K562 (cell line): Measurements from ENCODE around the gene GALP. TPM values are rescaled to one million over a fixed set of nuclear protein-coding genes. Genes with fewer than 3 reads are reported as not detected.

Experiments used
- ATAC-seq: fragments of 200-7000 bp; cut with Tn5 transposase; 3 replicates; pipeline ENCODE4 v1.9.1; 2020; ENCODE audit warnings: moderate library complexity
- BruUV-seq: library from RNA; stranded (reverse); fragments of 400-500 nt; replicated peaks from 2 replicates; lab custom pipeline; 2021; lab: Mats Ljungman, UMichigan
- CTCF ChIA-PET: fragments of 300-600 bp; formaldehyde crosslinking; extraction: SDS; loops from one replicate; lab custom pipeline; 2021; ENCODE audit warnings: low intra/inter-chr PET ratio; lab: Yijun Ruan, JAX
- POLR2A ChIA-PET: fragments of 300-600, 350-650 bp; sonication (Branson Sonifier 250); formaldehyde crosslinking; extraction: SDS; loops from one replicate; lab custom pipeline; 2021; ENCODE audit warnings: antibody characterized with exemption, inconsistent platforms; lab: Yijun Ruan, JAX
- DNase-seq, 4 experiments: peaks; one replicate each; pipeline versions ENCODE4 v3.0.0 to v3.0.0-alpha.2; 2011 to 2018; ENCODE audit warnings: low spot score in 3 of 4, mixed read lengths in 3 of 4; ENCODE audit errors: extremely low read depth in 1 of 4
- FAIRE-seq: peaks from 2 replicates; lab custom pipeline; 2011; peaks lifted over from hg19 to GRCh38; lab: Jason Lieb, UNC
- H2AFZ ChIP-seq: 2 replicates; pipeline ENCODE4 v1.6.0; 2011; ENCODE audit warnings: low read depth, low read length, control low read depth, inconsistent platforms
- H3K27ac ChIP-seq: fragments of 200-600 bp; 3 replicates; pipeline ENCODE4 v1.8.0; 2011; ENCODE audit warnings: low read depth, mild to moderate bottlenecking, control low read depth, inconsistent platforms, low read length, moderate library complexity, mixed read lengths; ENCODE audit errors: extremely low read depth
- H3K27me3 ChIP-seq, 2 experiments: fragments of 300-600 bp in 1 of 2; 2 replicates in 1 of 2; 3 replicates in 1 of 2; pipeline versions ENCODE4 v1.6.0 to v1.8.0; 2011; ENCODE audit warnings: inconsistent platforms in 2 of 2, low read length in 2 of 2, mild to moderate bottlenecking in 1 of 2, mixed read lengths in 1 of 2, moderate library complexity in 1 of 2; ENCODE audit not compliant: control insufficient read depth in 2 of 2, insufficient read depth in 2 of 2
- H3K36me3 ChIP-seq: fragments of 300-600 bp; 3 replicates; pipeline ENCODE4 v1.8.0; 2011; ENCODE audit warnings: mild to moderate bottlenecking, low read length, inconsistent platforms; ENCODE audit not compliant: control insufficient read depth, insufficient read depth
- H3K4me1 ChIP-seq, 2 experiments: fragments of 200-600 bp in 1 of 2; replicated peaks in 1 of 2; 2 replicates in 1 of 2; 3 replicates in 1 of 2; pipeline versions ENCODE4 v1.5.1 to v1.8.0; 2011; ENCODE audit warnings: inconsistent platforms in 2 of 2, low read length in 2 of 2, mild to moderate bottlenecking in 1 of 2, mixed read lengths in 1 of 2, moderate library complexity in 1 of 2; ENCODE audit not compliant: control insufficient read depth in 2 of 2, insufficient read depth in 2 of 2
- H3K4me2 ChIP-seq: 2 replicates; pipeline ENCODE4 v1.6.1; 2011; ENCODE audit warnings: low read length, control low read depth, inconsistent platforms, mixed read lengths; ENCODE audit not compliant: insufficient read depth
- H3K4me3 ChIP-seq: fragments of 200-600 bp; sonication (generic), shearing (Covaris generic); 2 replicates; pipeline ENCODE4 v1.5.1; 2016; ENCODE audit warnings: control low read depth, inconsistent platforms
- H3K79me2 ChIP-seq: fragments of 200-600 bp; 3 replicates; pipeline ENCODE4 v1.8.0; 2011; ENCODE audit warnings: low read length, inconsistent platforms; ENCODE audit not compliant: control insufficient read depth, insufficient read depth
- H3K9ac ChIP-seq, 2 experiments: 2 replicates each; pipeline versions ENCODE4 v1.6.0 to v1.6.1; 2011; ENCODE audit warnings: low read depth in 2 of 2, low read length in 2 of 2, control low read depth in 1 of 2, inconsistent platforms in 1 of 2, mild to moderate bottlenecking in 1 of 2, mixed read lengths in 1 of 2; ENCODE audit not compliant: insufficient read depth in 1 of 2
- H3K9me1 ChIP-seq: one replicate; pipeline ENCODE4 v1.6.0; 2011; ENCODE audit warnings: inconsistent platforms, mild to moderate bottlenecking, low read length, moderate library complexity; ENCODE audit not compliant: control insufficient read depth, insufficient read depth
- H3K9me3 ChIP-seq: replicated peaks from 2 replicates; pipeline ENCODE4 v1.5.1; 2011; ENCODE audit warnings: low read depth, low read length, inconsistent platforms; ENCODE audit not compliant: control insufficient read depth, insufficient read depth
- H4K20me1 ChIP-seq: replicated peaks from 2 replicates; pipeline ENCODE4 v1.6.1; 2011; ENCODE audit warnings: low read length, inconsistent platforms, mixed read lengths; ENCODE audit not compliant: control insufficient read depth, insufficient read depth
- FOXM1 ChIP-seq, 2 experiments: fragments of 450-650 bp in 1 of 2; sonication (generic) in 1 of 2; formaldehyde crosslinking in 1 of 2; IDR thresholded peaks; 2 replicates each; pipeline versions ENCODE4 v1.6.1 to v1.9.0; 2017 to 2022; ENCODE audit warnings: low read depth in 2 of 2, mild to moderate bottlenecking in 2 of 2, missing genetic modification reagents in 1 of 2, moderate library complexity in 1 of 2
- HNRNPH1 ChIP-seq: fragments of 200-400 bp; formaldehyde crosslinking; optimal IDR thresholded peaks from 2 replicates; pipeline ENCODE3; 2017; ENCODE audit warnings: low read depth, mild to moderate bottlenecking, low read length, moderate library complexity
- KAT8 ChIP-seq: fragments of 450-650 bp; IDR thresholded peaks from 2 replicates; pipeline ENCODE4 v1.6.1; 2016; ENCODE audit warnings: low read depth, mild to moderate bottlenecking
- MAFK ChIP-seq: IDR thresholded peaks from 2 replicates; pipeline ENCODE4 v1.6.1; 2011; ENCODE audit warnings: low read length, improper control_type of control experiment
- MYC ChIP-seq, 2 experiments: fragments of 250-450 bp in 1 of 2; sonication (Bioruptor Pico) in 1 of 2; IDR thresholded peaks; 2 replicates each; pipeline versions ENCODE4 v1.5.1 to v1.6.1; 2012 to 2021; ENCODE audit warnings: low read depth in 2 of 2, borderline replicate concordance in 1 of 2, improper control_type of control experiment in 1 of 2, low read length in 1 of 2, mild to moderate bottlenecking in 1 of 2, moderate library complexity in 1 of 2
- PPARD ChIP-seq: fragments of 250-450 bp; sonication (Bioruptor Pico); IDR thresholded peaks from 2 replicates; pipeline ENCODE4 v1.8.0; 2022; ENCODE audit warnings: inconsistent platforms, mild to moderate bottlenecking, moderate library complexity
- RNF2 ChIP-seq: sonication (generic); IDR thresholded peaks from 2 replicates; pipeline ENCODE4 v1.6.1; 2016
- TAF1 ChIP-seq: IDR thresholded peaks from 2 replicates; pipeline ENCODE4 v1.6.1; 2011; ENCODE audit warnings: mild to moderate bottlenecking, low read length, moderate library complexity; ENCODE audit not compliant: insufficient read depth, control insufficient read depth, severe bottlenecking; ENCODE audit errors: extremely low read depth
- TRIM24 ChIP-seq, 2 experiments: fragments of 450-650 bp; IDR thresholded peaks; 2 replicates each; pipeline ENCODE4 v1.6.1; 2016
- U2AF2 ChIP-seq: fragments of 200-400 bp; formaldehyde crosslinking; optimal IDR thresholded peaks from 2 replicates; pipeline ENCODE3; 2017; ENCODE audit warnings: low read depth, mild to moderate bottlenecking, low read length
- ZBTB8A ChIP-seq: fragments of 450-650 bp; IDR thresholded peaks from 2 replicates; pipeline ENCODE4 v1.6.1; 2018; ENCODE audit warnings: mild to moderate bottlenecking, moderate library complexity; ENCODE audit not compliant: partially characterized antibody
- ZNF217 ChIP-seq: sonication (generic); formaldehyde crosslinking; IDR thresholded peaks from 2 replicates; pipeline ENCODE4 v1.8.0; 2022; ENCODE audit warnings: mild to moderate bottlenecking, missing genetic modification reagents
- WGBS: fragments of 100-300 bp; shearing (Covaris generic); methylation state at CpG from one replicate; pipeline ENCODE4 v1.1.6; 2016; ENCODE audit warnings: low coverage, mixed read lengths; ENCODE audit not compliant: insufficient coverage; ENCODE audit errors: missing lambda C conversion rate; 5-methylcytosine and 5-hydroxymethylcytosine counted together
- in situ Hi-C: fragments of 300-500 bp; cut with MboI; formaldehyde crosslinking; loops from 4 replicates; pipeline ENCODE4 v1.15.0; 2018; ENCODE audit warnings: inconsistent platforms, mixed read lengths
- intact Hi-C: fragments of 100-400 bp; cut with micrococcal nuclease; formaldehyde crosslinking; loops from 2 replicates; pipeline ENCODE4 v1.14.2; 2022
- polyA plus RNA-seq, 8 experiments: library from polyadenylated mRNA; depleted of rRNA in 4 of 8; stranded (reverse) in 5 of 8; unstranded in 3 of 8; fragments of >200 nt; fragmentation: Nextera tagmentation in 2 of 8; fragmentation: Illumina TruSeq in 1 of 8; extraction: Ambion mirVana in 2 of 8; extraction: Trizol in 1 of 8; gene quantifications; 2 replicates each; pipeline versions ENCODE4 v1.2.1 to v1.2.3, GENCODE V29; 2011 to 2014; ENCODE audit warnings: inconsistent platforms in 1 of 8, missing spikeins in 1 of 8
- total RNA-seq, 7 experiments: library from RNA; depleted of rRNA in 6 of 7; stranded (reverse); fragments of >200 nt in 6 of 7; fragmentation: Illumina TruSeq in 2 of 7; extraction: Trizol in 2 of 7; gene quantifications; 2 replicates each; pipeline versions ENCODE4 v1.2.1 to v1.2.3, GENCODE V29; 2011 to 2021; ENCODE audit warnings: low replicate concordance in 1 of 7
- TF ChIP-seq, protein P1 (sequence below): sonication (generic); IDR thresholded peaks from 2 replicates; pipeline ENCODE4 v1.6.1; 2016
- TF ChIP-seq, protein P2 (sequence below), 2 experiments: fragments of 150-350 bp in 1 of 2; IDR thresholded peaks; 2 replicates each; pipeline ENCODE4 v1.6.1; 2012 to 2016; ENCODE audit warnings: low read depth in 2 of 2, low read length in 2 of 2, mild to moderate bottlenecking in 1 of 2, moderate library complexity in 1 of 2
- TF ChIP-seq, protein P3 (sequence below), 2 experiments: fragments of 450-650 bp; conservative IDR thresholded peaks; 2 replicates each; pipeline ENCODE4 v1.6.1; 2017; ENCODE audit warnings: mild to moderate bottlenecking in 2 of 2, moderate library complexity in 2 of 2

Gene GALP
- total and polyA plus RNA-seq, 9 of the 15 experiments (the other 6 are each of a cell fraction or from before 2014, with no cell fraction given), result not detected

DNA sequence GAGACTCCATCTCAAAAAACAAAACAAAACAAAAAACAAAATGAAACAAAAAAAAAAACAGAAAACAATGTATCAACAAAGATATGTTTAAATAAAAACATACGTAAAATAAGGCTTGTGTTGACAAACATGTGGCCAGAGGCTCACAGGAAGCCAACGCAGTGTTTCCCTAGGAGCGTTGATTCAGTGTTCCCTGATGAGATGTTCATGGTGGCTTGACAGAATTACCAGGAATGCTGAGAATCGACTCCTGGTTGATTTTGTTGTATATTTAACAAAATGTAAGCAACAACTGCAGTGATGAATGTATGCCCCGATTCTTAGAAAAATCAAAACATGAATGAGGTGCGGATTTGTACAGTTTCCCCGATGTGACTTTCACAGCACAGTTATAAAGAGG, 45.8 kb upstream of the GALP start:
- 71% methylated on average over 7 of the region's 7 CpGs for WGBS
- H3K9me3 ChIP-seq, result no peaks in the 10 kb centered on the region
- H3K4me3 ChIP-seq, result no peak overlapping the region
- H3K27ac ChIP-seq, result no peak overlapping the region
- peaks cover 2% of the 10 kb centered on the region for H3K9me1 ChIP-seq
- no peaks in the 10 kb centered on the region for H4K20me1 ChIP-seq
- no peaks in the 10 kb centered on the region for H3K36me3 ChIP-seq
- in situ Hi-C loops (loop anchor here (25.0 kb wide), 1 partner anchor 968 kb away; the partner anchor contains the start of genes DNAAF3 and TNNI3), intact Hi-C loops (no loop called here)
- no TSS peak for BruUV-seq
- CTCF ChIA-PET, result no interaction called here
- no peaks in the 10 kb centered on the region for H3K27me3 ChIP-seq
- FAIRE-seq (peak; percentile 69), DNase-seq (no peak), ATAC-seq (no peak)
- POLR2A ChIA-PET, result no interaction called here
- no peak overlapping the region for H3K4me2 ChIP-seq
- H2AFZ ChIP-seq, result no peak overlapping the region
- H3K79me2 ChIP-seq, result no peaks in the 10 kb centered on the region
- peaks cover 15 to 28% of the 10 kb centered on the region in 2 experiments; a peak in 4 of 5 replicates for H3K4me1 ChIP-seq
- no peak overlapping the region for H3K9ac ChIP-seq
- TF ChIP-seq ZNF217 (no peak), MYC (IDR thresholded peaks at IDR 0.05; ENCODE audit: low read depth, low read length) (no peak), MYC (CRISPR knock-in tag; IDR thresholded peaks at IDR 0.05; ENCODE audit: borderline replicate concordance, low read depth) (no peak), FOXM1 (IDR thresholded peaks at IDR 0.05; ENCODE audit: low read depth) (no peak), FOXM1 (CRISPR knock-in tag; IDR thresholded peaks at IDR 0.05; ENCODE audit: low read depth) (no peak), TRIM24 (IDR thresholded peaks at IDR 0.05) (no peak), ZBTB8A (no peak), PPARD (CRISPR knock-in tag) (no peak), TAF1 (no peak), U2AF2 (no peak), RNF2 (no peak), KAT8 (no peak), HNRNPH1 (no peak), MAFK (no peak)
- TF ChIP-seq, protein P1, sequence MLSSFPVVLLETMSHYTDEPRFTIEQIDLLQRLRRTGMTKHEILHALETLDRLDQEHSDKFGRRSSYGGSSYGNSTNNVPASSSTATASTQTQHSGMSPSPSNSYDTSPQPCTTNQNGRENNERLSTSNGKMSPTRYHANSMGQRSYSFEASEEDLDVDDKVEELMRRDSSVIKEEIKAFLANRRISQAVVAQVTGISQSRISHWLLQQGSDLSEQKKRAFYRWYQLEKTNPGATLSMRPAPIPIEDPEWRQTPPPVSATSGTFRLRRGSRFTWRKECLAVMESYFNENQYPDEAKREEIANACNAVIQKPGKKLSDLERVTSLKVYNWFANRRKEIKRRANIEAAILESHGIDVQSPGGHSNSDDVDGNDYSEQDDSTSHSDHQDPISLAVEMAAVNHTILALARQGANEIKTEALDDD, result no peak
- TF ChIP-seq, protein P2, sequence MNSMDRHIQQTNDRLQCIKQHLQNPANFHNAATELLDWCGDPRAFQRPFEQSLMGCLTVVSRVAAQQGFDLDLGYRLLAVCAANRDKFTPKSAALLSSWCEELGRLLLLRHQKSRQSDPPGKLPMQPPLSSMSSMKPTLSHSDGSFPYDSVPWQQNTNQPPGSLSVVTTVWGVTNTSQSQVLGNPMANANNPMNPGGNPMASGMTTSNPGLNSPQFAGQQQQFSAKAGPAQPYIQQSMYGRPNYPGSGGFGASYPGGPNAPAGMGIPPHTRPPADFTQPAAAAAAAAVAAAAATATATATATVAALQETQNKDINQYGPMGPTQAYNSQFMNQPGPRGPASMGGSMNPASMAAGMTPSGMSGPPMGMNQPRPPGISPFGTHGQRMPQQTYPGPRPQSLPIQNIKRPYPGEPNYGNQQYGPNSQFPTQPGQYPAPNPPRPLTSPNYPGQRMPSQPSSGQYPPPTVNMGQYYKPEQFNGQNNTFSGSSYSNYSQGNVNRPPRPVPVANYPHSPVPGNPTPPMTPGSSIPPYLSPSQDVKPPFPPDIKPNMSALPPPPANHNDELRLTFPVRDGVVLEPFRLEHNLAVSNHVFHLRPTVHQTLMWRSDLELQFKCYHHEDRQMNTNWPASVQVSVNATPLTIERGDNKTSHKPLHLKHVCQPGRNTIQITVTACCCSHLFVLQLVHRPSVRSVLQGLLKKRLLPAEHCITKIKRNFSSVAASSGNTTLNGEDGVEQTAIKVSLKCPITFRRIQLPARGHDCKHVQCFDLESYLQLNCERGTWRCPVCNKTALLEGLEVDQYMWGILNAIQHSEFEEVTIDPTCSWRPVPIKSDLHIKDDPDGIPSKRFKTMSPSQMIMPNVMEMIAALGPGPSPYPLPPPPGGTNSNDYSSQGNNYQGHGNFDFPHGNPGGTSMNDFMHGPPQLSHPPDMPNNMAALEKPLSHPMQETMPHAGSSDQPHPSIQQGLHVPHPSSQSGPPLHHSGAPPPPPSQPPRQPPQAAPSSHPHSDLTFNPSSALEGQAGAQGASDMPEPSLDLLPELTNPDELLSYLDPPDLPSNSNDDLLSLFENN (IDR thresholded peaks at IDR 0.05; ENCODE audit: low read depth in 2 of 2, low read length in 2 of 2), result no peak
- TF ChIP-seq, protein P3, sequence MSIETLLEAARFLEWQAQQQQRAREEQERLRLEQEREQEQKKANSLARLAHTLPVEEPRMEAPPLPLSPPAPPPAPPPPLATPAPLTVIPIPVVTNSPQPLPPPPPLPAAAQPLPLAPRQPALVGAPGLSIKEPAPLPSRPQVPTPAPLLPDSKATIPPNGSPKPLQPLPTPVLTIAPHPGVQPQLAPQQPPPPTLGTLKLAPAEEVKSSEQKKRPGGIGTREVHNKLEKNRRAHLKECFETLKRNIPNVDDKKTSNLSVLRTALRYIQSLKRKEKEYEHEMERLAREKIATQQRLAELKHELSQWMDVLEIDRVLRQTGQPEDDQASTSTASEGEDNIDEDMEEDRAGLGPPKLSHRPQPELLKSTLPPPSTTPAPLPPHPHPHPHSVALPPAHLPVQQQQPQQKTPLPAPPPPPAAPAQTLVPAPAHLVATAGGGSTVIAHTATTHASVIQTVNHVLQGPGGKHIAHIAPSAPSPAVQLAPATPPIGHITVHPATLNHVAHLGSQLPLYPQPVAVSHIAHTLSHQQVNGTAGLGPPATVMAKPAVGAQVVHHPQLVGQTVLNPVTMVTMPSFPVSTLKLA (conservative IDR thresholded peaks at IDR 0.05), result no peak
